HG03135 (cell line): ENCODE measurements around the gene POLN.
"Not testable (repeated sequence)": the region's sequence is repeated elsewhere in the genome, so short reads cannot be mapped to it uniquely, and the experiment has no call there.

ENCODE experiments used
- ATAC-seq: cut with Tn5 transposase; IDR thresholded peaks from one replicate; pipeline ENCODE4 v1.9.1; 2021; ENCODE audit warnings: mild to moderate bottlenecking, moderate library complexity; ENCODE audit not compliant: unreplicated experiment

POLN gene

DNA sequence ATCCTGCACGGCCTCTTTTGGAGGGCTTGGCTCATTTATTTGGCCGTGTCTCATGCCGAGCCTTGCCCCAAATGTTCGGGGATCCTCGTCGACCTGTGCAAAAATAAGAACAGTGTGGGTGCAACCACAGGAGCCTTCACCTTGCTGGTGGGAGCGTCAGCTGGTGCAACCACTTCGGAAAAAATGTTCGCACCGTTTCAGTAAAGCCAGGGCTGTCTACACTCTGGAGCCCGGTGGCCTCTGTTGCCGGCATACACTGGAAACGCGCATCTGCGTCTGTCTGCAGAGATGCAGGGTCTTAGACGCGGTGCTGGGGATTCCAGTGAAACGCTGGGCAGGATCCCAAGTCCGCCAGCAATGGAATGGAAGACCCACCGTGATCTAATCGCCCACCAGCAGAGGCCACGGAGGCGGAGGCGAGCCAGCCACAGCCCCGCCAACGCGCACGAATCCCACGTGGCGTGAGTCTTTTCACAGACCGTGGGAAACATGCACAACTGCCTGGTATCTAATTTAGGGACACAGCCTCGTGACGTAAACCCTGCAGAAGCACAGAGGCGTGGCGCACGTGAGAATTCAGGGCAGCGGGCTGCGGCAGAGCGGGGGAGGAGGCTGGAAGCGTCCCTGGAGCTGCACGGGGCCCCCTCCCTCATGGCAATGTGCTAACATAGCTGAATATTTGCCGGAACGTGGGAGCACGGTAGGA is 33.8 kb upstream of the POLN start:
- ATAC-seq = no peak

DNA sequence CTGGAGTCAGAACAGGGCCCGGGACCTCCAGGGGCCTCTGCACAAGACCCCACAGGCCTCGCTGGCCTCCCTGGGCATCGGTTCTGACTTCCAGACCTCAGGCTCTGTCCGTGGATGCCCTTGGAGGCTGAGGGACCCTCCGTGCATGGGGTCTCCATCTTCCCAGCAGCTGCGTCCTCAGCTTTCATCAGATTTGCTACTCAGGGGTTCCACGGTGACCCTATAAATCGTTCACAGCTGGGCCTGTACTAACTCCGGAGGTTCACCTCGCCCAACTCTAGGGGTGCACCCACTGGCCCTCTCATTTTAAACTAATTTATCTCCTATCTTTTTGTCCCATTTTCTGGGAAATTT is 33.1 kb upstream of the POLN start:
- not testable (repeated sequence) for ATAC-seq

DNA sequence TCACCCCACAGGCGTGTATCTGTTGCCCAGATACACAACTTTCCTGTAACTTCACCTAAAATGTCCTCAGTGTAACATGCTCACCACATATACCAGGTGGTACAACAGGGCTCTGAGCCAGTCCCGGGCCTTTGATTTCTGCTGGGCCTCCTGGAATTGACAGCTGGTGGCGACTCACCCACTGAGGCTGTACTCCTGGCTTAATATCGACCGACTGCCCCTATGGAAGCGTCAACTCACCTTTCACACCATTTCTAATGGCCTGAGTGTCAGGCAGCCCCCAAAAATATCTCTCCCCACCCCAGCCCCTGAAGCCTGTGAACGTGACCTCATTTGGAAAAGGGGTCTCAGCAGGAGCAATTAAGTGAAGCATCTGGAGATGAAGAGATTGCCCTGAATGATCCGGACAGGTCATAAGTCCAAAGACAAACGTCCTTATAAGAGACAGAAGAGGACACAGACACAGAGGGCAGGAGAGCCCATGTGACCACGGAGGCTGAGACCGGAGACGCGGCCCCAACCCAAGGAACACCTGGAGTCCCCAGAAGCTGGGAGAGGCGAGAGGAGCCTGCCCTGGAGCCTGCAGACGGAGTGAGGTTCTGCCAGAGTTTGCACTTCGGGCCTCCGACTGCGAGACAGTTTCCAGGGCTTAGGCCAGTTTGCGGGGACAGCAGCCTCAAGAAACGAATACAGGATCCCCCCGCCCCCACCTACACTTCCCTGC is 32.6 kb upstream of the POLN start:
- ATAC-seq = no peak

DNA sequence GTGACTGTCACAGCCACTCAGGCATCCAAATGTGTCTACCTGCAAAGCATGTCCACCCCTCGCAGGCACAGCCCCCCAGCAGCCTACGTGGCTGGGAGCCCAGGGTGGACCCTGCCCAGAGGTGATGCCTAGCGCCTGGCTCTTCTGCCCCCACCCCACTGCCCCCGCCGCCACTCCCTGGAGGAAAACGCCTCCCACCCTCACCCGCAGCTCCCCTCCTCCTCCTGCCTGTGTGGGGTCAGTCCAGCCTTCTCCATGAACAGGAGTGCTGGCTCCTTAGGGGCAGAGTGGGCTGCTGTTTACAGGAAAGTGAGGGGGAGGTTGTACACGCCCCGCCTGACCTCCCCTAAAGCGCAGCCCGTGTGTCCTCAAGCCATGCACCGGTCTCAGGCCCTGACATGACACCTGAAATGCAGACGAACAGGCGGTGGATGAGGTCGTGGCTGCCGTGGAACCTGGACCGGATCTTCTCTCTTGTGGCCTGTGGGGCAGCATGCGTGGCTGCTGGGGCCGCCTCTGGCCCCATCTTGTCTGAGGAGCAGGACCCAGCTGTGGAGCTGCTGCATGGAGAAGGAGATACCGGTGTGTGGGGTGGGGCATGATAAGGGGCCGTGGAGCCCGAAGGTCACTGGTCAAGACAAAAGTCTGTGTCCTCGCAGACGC is 31.9 kb upstream of the POLN start:
- ATAC-seq = no peak

DNA sequence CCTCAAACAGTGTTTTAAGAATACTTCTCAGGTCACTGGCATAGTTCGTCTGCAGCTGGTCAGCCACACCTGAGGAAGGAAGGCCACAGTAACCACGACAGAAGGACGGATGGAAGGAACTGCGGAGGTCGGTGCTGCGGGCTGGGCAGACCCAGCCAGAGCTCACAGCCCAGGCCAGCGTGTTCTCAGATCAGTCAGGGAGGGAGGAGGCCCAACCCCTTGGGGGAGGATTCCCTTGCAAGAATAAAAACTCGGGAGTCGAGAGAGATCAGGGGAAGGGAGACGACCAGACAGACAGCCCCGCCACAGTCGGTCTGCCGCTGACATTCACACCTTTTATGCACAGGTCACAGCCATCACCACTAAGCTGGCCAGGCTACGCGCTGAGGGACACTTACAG is 31.3 kb upstream of the POLN start:
- ATAC-seq = no peak

DNA sequence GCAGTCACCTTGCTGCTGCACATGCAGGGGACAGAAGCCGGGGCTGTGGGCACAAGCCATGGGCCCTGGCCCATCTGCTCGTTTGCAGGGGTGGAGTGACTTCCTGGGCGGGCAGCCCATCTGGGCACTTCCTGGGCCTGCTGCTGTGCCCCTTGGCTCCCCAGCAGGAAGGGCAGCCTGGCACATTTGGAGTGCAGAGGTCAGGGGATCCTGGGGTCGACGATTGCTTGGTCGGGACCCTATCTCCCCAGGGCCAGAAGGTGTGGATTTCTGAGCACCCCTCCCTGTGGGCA is 30.9 kb upstream of the POLN start:
- ATAC-seq = no peak

DNA sequence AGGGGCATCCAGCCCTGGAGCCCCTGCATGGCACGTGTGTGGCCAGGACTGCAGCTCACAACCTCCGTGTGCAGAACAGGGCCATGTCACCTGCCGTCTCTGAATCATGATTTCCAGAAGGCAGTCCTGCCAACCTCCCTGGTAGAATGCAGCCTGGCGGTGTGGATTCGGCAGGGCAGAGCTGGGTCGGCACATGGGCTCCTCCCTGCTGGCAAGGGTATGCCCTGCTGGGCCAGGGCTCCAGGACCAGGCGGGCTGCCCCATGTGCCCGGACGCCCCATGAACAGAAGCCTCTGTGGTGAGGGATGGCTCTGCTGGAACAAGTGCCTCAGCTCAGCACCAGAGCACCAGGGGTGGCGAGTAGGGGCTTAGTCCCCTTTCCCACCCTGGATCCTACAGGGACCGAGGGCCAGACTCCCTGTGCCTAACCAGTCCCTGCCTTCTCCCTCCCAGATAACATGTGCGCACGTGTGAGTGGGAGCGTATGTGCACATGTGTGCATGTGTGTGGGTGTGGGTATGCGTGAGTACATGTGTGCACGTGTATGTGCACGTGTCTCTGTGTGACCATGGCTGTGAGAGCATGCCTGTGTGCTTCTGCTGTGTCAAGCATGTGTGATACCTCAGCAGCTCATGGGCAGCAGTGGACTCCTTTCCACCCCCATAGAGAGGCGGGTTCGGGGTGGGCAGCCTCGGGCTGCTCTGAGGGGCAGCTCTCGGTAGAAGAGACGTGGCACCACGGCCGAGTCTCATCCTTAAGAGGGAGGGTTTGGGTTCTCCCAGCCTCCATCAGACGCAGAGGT is 30.3 kb upstream of the POLN start:
- no peak for ATAC-seq

DNA sequence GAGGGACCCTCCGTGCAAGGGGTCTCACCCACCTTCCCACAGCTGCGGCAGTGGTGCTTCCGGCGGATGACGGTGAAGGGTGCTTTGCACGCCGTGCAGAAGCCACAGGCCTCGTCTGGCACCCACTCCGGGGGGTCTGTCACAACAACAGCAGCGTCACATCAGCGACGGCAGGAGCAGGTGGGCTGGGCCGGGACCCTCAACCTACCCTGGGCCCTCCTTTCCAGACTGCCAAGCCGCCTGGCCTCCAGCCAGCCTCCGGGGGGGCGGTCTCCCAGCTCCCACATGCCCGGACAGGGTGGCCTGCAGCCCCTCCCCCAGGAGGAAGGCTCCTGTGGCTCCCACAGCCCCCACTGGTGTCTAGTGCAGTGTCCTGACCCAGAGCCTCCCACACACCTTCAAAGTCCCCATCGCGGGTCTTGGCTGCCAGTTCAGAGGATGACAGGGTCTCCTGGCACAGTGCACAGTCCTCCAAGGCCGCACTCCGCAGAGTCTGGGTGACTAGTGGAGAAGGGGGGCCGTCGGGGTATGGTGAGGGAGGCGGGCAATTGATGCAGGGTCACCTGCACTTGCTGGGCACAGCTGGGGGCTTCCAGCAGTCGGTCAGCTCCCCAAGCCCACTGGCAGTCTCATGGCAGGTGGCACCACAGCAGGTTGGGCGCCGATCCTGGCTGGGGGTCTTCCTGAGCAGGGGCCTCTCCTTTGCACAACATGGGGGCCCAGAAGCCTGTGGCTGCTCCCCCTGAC is 29.5 kb upstream of the POLN start:
- no peak for ATAC-seq

DNA sequence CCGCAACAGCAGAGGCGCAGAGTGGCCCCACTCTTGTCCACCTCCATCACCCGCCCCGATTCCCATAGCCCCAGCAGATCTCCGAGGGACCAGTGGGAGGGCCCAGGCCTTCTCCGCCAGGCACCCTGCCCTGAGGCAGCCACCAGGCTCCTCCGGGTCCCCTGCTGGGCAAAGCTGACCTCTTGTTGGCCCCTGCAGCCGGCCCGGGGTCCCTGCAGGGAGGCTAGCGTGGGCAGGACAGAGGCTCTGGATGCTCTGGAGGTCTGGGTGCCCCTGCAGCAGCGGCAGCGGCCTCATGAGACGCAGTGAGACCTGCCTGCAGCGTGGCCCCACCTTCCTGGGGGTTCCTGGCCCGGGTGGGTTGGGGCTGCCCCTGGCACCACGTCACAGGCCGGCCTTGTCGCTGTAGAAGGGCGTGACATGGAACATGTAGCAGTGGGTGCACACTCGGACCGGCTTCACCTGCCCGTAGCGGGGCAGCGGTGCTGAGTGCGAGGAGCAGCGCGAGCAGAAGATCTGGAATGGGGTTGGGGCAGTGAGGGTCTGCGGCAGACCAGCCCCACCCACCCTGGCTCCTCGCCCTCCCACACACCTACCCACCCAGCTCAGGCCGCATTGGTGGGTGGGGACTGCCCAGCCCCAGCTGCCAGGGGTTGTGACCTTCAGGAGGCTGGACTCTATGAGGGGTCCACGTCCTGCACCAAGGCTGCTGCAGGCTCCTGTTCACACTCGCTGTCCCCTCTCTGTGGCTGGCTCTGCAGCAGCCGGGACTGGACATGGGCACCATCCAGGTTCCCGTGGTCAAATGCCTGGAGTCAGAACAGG is 28.6 kb upstream of the POLN start:
- ATAC-seq = no peak

DNA sequence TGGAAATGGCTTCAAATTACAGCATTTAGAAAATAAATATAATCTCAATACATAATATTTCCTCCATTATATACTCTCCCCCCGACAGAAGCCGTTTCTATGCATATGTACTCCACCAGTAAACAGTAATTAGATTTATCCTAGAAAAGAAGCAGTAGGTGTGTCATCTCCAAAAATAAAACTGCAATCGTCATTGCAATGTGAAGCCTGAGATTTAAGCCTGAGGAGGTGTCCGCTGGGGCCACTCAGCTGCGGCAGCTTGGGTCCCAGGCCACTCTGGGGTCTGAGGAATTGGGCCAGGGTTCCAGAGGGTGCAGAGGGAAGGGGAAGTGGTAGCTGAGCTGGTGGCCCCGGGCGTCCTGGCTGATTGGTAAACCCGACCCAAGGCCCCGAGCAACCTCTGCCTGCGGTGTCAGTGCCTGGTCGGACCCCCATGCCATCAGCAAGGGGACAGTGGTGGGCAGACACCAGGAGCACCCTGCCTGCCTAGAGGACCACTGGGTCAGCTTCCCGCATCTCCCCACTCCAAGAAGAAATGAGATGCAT is 27.8 kb upstream of the POLN start:
- no peak for ATAC-seq

DNA sequence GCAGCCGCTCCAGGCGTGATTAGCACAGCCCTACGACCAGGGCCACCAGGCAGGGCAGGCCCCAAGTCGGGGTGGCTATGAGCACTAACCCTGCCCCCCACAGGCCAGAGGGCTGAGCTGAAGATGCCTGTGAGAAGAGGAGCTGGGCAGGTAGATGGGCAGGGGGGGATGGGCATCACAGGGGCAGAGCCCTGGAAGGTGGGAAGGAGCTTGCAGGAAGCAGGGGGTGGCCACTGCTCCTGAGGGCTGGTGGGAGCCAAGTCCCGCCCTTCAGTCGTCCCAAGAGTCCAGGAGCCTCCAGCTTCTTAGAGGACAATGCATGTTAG is 27.2 kb upstream of the POLN start:
- no peak for ATAC-seq

DNA sequence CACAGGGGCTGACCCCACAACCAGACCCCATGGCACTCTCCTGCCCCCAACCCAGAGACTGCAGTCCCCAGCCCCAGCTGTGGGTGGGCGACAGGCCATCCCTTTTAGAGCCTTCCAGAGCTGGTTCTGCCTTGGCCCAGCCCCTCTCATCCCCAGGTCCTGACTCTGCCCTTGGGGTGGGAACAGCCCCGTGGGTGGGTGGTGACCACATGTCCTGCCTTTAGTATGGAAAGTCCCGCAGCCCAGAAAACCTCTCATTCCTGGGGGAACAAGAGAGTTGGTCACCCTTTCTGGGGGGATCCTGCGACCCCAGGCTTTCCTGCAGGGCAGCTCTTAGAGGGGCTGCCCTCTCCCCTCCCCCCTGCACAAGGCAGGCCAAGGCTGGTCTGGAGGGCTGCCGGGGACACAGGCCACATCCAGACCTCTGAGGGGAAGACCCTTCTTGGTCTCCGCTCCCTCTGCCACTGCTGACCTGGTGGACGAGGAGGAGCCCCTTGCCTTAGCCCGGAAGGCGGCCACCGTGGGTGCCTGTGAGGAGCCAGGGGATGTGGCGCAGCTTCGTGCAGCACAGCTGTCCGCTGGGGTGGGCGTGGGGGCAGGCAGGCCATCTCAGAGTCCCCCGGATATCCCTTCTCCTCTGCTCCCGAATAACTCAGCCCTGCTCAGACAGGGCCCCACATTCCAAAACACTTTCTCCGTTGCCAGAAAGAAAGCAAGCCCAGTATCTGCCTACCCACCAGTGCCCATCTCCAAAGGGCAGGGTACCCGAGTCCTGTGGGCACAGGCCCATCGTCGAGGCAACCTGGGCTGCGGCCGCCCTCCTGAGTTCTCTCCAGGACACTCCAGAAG is 26.7 kb upstream of the POLN start:
- ATAC-seq = no peak

DNA sequence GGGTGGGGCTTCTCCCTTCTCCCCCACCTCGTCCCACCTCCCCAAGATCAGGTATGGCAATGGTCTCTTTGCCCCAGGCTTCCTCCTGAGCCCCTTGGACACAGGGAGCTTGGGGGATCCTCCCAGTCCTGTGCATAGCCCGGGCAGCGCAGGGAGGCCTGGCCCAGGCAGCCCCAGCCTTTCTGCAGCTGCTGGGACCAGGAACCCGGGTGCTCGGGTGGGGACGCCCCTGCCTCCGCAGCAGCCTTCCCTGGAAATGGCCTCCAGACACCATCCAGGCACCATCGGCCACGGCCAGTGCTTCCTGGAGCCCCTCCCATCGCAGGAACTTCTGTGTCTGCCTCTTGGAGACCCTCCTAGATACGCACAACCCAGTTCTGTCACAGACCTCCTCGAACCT is 25.9 kb upstream of the POLN start:
- no peak for ATAC-seq

DNA sequence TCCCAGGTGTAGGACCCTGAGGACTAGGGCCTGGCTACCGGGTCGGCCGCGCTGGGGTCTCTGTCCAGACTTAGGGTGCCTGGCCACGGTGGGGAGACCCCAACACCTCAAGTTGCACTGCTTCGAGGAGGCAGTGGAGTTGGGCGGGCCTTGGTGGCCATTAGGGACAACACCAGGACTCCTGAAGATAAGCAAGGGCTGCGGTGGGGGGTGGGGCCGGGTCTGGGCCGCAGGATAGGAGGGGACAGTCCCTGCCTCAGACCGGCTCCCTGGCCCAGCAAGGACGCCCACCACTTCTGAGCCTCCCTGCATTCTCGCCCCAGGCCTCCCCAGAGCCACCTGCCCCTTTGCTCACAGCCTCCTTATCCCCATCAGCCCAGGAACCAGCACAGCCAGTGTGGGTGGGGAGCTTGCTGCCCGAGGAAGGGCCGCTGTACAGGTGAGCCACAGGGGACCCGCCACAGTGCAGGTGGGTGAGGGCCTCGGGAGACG is 25.4 kb upstream of the POLN start:
- ATAC-seq = no peak

DNA sequence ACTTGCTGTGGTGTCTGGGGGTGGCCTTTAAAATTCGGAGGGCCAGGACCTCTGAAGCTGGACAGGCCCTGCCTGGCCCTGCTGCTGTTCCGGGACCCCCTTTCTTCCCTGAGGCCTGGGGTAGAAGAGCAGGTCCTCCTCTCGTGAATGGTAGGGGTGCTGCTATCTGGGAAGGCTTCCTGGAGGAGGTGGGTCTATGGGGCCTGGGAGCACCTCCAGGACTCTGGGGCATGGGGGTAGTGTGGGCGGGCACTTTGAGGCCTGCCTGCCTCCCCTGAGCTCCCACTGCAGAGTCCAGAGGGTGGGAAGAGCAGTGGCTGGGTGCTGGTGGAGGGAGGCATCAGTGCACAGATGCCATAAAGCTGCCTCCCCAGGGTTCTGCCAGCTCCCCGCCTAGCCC is 24.9 kb upstream of the POLN start:
- ATAC-seq = no peak

DNA sequence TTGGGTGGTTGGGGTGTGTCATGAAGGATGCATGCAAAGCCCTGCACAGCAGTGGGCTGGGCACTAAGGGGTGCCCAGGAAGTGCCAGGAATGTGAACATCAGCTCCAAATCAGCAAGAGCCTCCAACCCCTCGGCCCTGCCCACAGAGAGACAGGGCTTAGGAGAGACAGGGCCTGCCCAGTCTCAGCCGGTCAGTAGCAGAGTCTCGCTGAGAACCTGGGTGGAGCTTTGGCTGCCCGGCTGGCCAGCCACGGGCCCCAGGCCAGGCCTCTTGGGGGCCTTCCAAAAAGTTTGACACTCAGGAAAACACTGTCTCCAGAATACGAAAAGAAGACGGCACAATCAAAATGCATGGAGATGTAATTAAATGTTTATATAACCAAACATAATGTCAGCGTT is 24.3 kb upstream of the POLN start:
- ATAC-seq = no peak

DNA sequence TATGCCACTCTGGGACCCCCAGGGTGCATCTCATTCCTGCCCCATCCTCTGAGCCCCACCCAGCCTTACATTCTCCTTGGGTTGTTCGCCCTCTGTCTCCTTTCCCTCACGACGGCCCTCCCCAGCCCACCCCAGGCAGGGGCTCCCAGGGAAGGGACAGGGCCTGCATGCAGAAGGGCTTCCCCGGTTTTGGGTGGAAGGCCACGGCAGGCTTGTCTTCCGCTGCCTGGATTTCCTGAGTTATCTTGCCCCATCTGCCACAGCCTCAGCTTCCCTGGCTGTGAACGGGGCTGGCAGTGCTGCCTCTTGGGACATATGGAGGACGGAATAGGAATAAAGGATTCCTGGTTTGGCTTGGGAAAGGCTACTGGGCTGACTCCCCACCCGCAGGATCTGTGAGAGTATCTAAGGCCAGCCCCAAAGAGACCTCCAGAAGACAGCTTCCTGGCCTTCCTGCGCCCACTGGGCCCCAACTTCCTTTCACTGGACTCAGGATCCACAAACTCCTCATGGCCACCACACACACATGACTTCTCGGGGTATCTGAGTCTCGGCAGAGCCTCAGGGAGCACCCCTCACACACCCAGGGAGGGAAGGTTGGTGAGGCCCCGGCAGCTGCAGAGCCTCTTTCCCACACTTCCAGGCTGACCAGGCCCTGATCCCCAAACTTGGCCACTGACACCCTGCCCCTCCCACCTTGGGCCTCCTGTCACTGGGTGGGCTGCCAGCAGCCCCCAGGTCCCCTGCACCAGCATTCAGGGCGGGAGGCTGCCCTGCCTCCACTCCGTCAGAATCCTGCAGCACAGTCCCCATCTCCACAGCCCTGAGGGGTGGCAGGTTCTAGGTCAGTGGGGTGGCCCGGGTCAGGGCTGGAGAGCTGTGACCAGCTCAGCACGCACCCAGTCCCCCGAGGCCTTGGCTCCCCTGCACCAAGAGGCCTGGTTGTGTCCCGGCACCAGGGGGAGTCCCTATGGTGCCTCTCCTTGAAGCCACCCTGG is 23.5 kb upstream of the POLN start:
- no peak for ATAC-seq
